ENCODE measurements around the gene ACTR5.
"Not testable (repeated sequence)": the region's sequence is repeated elsewhere in the genome, so short reads cannot be mapped to it uniquely, and the experiment has no call there.

ACTR5 gene

GRCh38 chr20:38782275-38782674 lies 34.0 kb downstream of the ACTR5 start:
- H3K27ac ChIP-seq: no peak overlapping the region
- no peak for TF ChIP-seq CTCF (conservative IDR thresholded peaks at IDR 0.05)
- TF ChIP-seq ZFX (IDR thresholded peaks at IDR 0.05): no peak

GRCh38 chr20:38787870-38788269 lies 39.6 kb downstream of the ACTR5 start:
- no peak overlapping the region for H3K27ac ChIP-seq
- TF ChIP-seq CTCF (conservative IDR thresholded peaks at IDR 0.05): no peak
- TF ChIP-seq ZFX (IDR thresholded peaks at IDR 0.05): no peak

- TF ChIP-seq CTCF (conservative IDR thresholded peaks at IDR 0.05) (no peak), ZFX (IDR thresholded peaks at IDR 0.05) (no peak)
- no peak overlapping the region for H3K27ac ChIP-seq
These were observed 41.4 kb downstream of the ACTR5 start for GRCh38 chr20:38789503-38790199.

- TF ChIP-seq ZFX (IDR thresholded peaks at IDR 0.05) (no peak), CTCF (conservative IDR thresholded peaks at IDR 0.05) (peak; percentile 50)
- no peak overlapping the region for H3K27ac ChIP-seq
These were observed 42.2 kb downstream of the ACTR5 start for GRCh38 chr20:38790200-38791053.

- no peak overlapping the region for H3K27ac ChIP-seq
- no peak for TF ChIP-seq ZFX (IDR thresholded peaks at IDR 0.05)
- no peak for TF ChIP-seq CTCF (conservative IDR thresholded peaks at IDR 0.05)
These were observed 43.0 kb downstream of the ACTR5 start for GRCh38 chr20:38791291-38791690.

GRCh38 chr20:38791940-38792339 lies 43.7 kb downstream of the ACTR5 start:
- no peak for TF ChIP-seq ZFX (IDR thresholded peaks at IDR 0.05)
- no peak for TF ChIP-seq CTCF (conservative IDR thresholded peaks at IDR 0.05)

GRCh38 chr20:38794057-38794456 lies 45.8 kb downstream of the ACTR5 start:
- not testable (repeated sequence) for H3K27ac ChIP-seq

More at GRCh38 chr20:38791940-38792339, 43.7 kb downstream of the ACTR5 start:
- H3K27ac ChIP-seq: no peak overlapping the region

All from C4-2B (cell line).